Stimulated activated CD4-positive, alpha-beta T cell treated with anti-CD3 and anti-CD28 coated beads, Interleukin-12 subunit alpha, Interleukin-12 subunit beta, amount 100 ng/mL, for 24 hours (primary cell): ENCODE results near the gene DENND1C.

Experiments
- DNase-seq, 2 experiments: peaks; one replicate each; pipeline ENCODE4 v3.0.0-alpha.2; 2020; ENCODE audit warnings: low read depth in 2 of 2

Gene DENND1C

DNA sequence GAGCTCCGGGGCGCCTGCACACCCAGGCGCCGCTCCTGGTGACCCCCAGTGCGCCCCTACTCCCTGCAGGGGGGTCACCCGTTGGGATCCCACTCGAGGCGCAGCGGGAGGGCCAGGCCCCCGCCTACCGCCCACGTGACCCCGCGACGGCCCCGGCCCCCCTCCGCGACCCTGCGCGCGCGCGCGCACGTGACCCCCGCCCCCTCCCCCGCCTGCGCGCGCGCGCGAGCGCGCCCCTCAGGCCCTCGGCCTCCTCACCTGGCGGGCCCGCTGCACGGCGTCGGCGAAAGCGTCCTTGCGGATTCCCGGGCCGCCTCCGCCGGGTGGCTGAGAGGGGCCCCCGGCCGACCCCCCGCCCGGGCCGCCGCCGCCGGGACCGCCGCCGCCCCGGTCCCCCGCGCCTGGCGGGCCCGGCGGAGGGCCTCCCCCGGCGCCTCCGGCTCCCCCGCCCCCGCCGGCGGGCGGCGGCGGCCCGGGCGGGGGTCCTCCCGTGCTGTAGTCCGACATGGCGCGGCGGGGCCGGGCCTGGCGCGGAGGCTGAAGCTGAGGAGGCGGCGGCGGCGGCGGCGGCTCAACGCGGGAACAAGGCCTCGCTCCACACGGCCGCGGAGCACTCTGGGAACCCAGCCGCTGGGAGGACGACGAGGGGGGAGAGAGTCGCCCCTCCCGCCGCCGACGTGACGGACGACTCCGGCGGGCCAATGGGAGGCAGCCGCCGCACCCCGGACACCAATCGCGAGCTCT lies 57.2 kb downstream of the DENND1C start, which contains the start of gene KHSRP:
KHSRP (minus strand) TSS at position 617 of the 744 bp plus-strand sequence; CDS start at position 507, 110 bp downstream.
- no peak for DNase-seq

DNA sequence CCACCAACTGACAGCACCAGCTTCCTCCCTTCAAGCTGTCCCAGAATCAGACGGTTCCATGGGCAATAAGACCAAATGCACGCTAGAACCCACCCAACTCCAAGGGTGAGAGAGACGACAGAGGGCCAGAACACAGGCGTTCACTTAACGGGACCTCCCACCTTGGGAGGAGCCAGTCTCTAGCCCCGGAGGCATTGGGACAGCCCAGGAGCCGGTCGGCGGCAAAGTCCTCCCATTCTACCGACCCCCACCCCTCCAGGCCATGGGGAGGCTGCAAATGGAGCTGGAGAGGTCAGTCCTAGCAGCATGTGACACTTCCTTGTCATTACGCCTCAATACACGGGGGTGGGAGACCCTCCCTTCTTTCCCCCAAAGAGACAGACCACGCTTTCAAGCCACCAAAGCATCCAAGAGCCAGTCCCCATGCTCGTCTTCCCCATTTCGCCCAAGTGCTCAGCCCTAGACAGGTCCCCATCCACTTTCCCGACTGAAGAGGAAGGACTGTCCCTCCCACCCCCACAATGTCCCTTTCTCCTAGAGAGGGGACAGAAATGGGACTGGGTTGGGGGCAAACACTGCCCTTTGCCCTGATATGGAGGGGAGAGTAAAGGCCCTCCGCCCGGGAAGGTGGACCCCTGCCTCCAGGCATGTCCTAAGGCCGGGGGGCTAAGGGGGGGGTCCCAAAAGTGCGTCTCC lies 57.9 kb downstream of the DENND1C start:
- DNase-seq, result peak in 1 of 2 experiments; percentile 38

DNA sequence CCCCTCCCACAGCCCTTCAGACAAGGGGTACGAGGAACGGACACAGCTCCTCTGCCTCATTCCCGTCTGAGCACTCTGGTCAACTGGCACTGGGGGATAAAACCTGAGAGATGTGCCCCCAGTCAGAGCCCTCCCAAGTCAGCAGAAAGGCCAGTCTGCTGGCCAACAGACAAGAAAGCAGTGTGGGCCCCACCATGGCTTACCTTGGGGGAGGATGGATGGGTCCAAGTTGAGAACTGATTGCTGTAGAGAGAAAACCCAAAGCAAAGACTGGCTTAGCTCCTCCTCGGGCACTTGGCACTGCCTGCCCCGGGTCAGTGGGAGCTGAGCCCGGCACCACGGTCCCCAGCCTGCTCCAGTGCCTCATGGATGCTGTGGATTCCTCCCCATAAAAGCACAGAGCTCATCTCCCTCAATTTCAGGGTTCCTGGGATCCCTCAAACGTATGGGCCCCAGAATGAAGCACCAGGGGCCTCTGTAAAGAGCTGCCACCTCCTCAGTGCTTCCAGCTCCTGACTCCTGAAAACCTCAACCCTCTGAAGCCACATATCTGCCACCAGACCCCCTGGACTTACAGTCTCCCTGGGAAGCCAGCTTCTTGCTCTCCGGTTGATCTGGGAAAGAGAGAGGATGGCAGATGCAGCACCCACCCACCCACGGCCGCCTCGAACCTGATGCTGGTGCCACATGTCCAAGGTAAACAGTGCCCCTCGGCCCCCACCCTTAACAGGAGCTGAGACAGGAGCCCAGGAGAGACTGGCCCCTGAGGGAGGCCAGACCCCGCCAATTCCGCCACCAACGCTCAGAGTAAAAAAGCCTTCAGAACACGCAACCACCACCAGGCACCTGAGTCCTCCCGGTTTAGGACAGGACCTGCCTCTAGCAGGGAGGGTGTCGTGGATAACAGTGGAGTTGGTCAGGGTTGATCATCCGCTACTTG lies 60.2 kb downstream of the DENND1C start:
- DNase-seq, result no peak

DNA sequence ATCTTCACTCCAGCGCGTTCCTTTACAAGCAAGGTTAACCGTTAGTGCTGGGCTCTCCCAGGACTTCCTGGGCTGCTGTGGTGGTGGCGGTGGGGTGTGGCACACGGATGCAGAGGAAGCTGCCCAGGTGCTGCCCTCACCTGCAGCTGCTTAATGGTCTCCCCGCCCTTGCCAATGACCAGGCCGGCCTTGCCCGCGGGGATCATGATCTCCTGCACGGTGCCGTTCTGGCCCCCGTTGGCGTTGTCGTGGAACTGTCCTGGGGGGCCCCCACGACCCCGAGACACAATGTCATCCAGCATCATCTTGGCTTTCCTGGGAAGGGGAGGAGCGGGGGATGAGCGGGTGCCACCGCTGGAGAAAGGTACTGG lies 63.0 kb downstream of the DENND1C start:
- DNase-seq, result no peak

DNA sequence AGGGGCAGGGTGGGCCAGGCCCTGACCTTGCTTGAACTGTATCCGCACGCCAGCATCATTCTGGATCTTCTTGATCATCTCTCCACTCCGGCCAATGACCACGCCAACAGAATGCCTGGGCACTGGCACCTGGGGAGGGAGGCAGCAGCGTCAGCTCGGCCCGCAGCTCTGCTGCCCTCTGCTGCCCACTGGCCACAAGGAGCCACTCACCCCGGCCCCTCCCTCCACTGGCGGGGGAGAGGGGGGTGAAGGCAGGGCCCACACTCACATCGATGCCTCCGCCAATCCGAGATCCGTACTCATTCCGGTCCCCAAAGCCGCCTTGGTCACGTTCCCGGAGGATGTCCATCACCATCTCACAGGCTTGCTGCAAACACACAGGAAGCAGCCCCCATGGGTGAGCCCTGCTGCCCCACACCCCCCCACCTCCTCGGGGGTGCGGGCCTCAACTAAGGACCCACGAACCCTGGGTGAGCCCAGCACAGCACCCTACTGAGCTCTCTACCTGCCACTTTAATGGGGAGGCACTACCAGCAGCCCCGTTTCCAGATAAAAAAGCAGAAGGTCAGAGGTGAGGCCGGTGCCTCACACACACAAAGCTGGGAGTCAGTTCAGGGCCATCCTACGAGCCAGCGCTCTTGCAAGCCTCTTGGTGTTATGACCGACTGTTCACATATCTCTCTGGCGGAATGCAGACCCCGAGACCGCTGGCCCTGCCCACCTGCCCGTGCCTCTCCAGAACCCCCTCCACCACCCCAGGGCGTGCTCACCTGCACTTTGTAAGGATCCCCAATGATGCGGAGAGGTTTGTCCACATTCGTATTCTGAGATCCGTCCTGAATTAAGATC lies 63.6 kb downstream of the DENND1C start:
- no peak for DNase-seq
